ENCODE data around the gene HNRNPA0.

GRCh38 chr5:137796279-137796678 lies 42.1 kb upstream of the HNRNPA0 start:
- no peak for TF ChIP-seq CTCF (IDR thresholded peaks at IDR 0.05)
- no peak for TF ChIP-seq POLR2A (IDR thresholded peaks at IDR 0.05)
- TF ChIP-seq POLR2AphosphoS5 (IDR thresholded peaks at IDR 0.05), result no peak

Measured in transverse colon (tissue), 4 donors.